ENCODE measurements around the gene EPHA5.

Gene EPHA5

GRCh38 chr4:65407483-65407882 is 262.8 kb downstream of the EPHA5 start:
- H3K27ac ChIP-seq: no peak overlapping the region
- TF ChIP-seq CTCF (conservative IDR thresholded peaks at IDR 0.05): no peak

- no peak overlapping the region for H3K27ac ChIP-seq
- no peak for TF ChIP-seq CTCF (conservative IDR thresholded peaks at IDR 0.05)
Measured at GRCh38 chr4:65401083-65401482, 269.2 kb downstream of the EPHA5 start.

GRCh38 chr4:65399084-65399483 is 271.2 kb downstream of the EPHA5 start:
- H3K27ac ChIP-seq: no peak overlapping the region
- no peak for TF ChIP-seq CTCF (conservative IDR thresholded peaks at IDR 0.05)

- TF ChIP-seq CTCF (conservative IDR thresholded peaks at IDR 0.05): no peak
Measured at GRCh38 chr4:65393078-65393477, 277.2 kb downstream of the EPHA5 start.

GRCh38 chr4:65392488-65392887 is 277.8 kb downstream of the EPHA5 start:
- no peak overlapping the region for H3K27ac ChIP-seq
- TF ChIP-seq CTCF (conservative IDR thresholded peaks at IDR 0.05): no peak

More at GRCh38 chr4:65393078-65393477, 277.2 kb downstream of the EPHA5 start:
- H3K27ac ChIP-seq: no peak overlapping the region

- no peak overlapping the region for H3K27ac ChIP-seq
- TF ChIP-seq CTCF (conservative IDR thresholded peaks at IDR 0.05): no peak
Measured at GRCh38 chr4:65391814-65392213, 278.5 kb downstream of the EPHA5 start.

- H3K27ac ChIP-seq: no peak overlapping the region
- TF ChIP-seq CTCF (conservative IDR thresholded peaks at IDR 0.05): no peak
Measured at GRCh38 chr4:65391382-65391781, 278.9 kb downstream of the EPHA5 start.

GRCh38 chr4:65386927-65387326 is 283.4 kb downstream of the EPHA5 start:
- no peak overlapping the region for H3K27ac ChIP-seq
- TF ChIP-seq CTCF (conservative IDR thresholded peaks at IDR 0.05): no peak
